Panc1 (cell line): ENCODE measurements around the gene SORCS1. TPM values are rescaled to one million over a fixed set of nuclear protein-coding genes. Genes with fewer than 3 reads are reported as not detected.

Source experiments
- ATAC-seq: fragments of 200-7000 bp; cut with Tn5 transposase; 2 replicates; pipeline ENCODE4 v1.9.1; 2020; ENCODE audit warnings: mild to moderate bottlenecking, moderate library complexity
- BruUV-seq: library from RNA; stranded (reverse); fragments of 400-500 nt; replicated peaks from 2 replicates; lab custom pipeline; 2021; lab: Mats Ljungman, UMichigan
- CTCF ChIA-PET: fragments of 300-600 bp; sonication (Branson Sonifier 250); formaldehyde crosslinking; loops from one replicate; lab custom pipeline; 2022; ENCODE audit warnings: antibody characterized with exemption; lab: Charles Lee
- POLR2A ChIA-PET: fragments of 300-600 bp; sonication (Branson Sonifier 250); formaldehyde crosslinking; loops from one replicate; lab custom pipeline; 2022; ENCODE audit warnings: antibody characterized with exemption; lab: Charles Lee
- DNase-seq: peaks from one replicate; pipeline ENCODE4 v3.0.0-alpha.2; 2010; ENCODE audit warnings: low read depth, low spot score
- H3K27ac ChIP-seq: 2 replicates; pipeline ENCODE4 v1.5.1; 2011; ENCODE audit warnings: mild to moderate bottlenecking, low read length, inconsistent platforms
- H3K27me3 ChIP-seq: fragments of 200-500 bp; sonication (Bioruptor generic); 2 replicates; pipeline ENCODE4 v1.6.0; 2014; ENCODE audit warnings: low read length, inconsistent platforms; ENCODE audit not compliant: control insufficient read depth, insufficient read depth
- H3K36me3 ChIP-seq: fragments of 200-500 bp; sonication (Bioruptor generic); 2 replicates; pipeline ENCODE4 v1.5.1; 2014; ENCODE audit warnings: inconsistent platforms, mild to moderate bottlenecking, low read length, moderate library complexity; ENCODE audit not compliant: control insufficient read depth, insufficient read depth
- H3K4me1 ChIP-seq: 2 replicates; pipeline ENCODE4 v1.5.1; 2011; ENCODE audit warnings: inconsistent platforms, mild to moderate bottlenecking, low read length, moderate library complexity; ENCODE audit not compliant: control insufficient read depth, insufficient read depth
- H3K4me3 ChIP-seq, 2 experiments: 2 replicates each; pipeline ENCODE4 v1.5.1; 2011 to 2012; ENCODE audit warnings: low read depth in 2 of 2, low read length in 2 of 2, mild to moderate bottlenecking in 2 of 2, inconsistent platforms in 1 of 2, moderate library complexity in 1 of 2
- H3K9me3 ChIP-seq: fragments of 200-500 bp; sonication (Bioruptor generic); 2 replicates; pipeline ENCODE4 v1.5.1; 2014; ENCODE audit warnings: low read depth, mild to moderate bottlenecking, inconsistent platforms, low read length, moderate library complexity; ENCODE audit not compliant: control insufficient read depth, insufficient read depth
- CTCF ChIP-seq: fragments of 450-650 bp; IDR thresholded peaks from 2 replicates; pipeline ENCODE4 v1.5.1; 2017; ENCODE audit warnings: mild to moderate bottlenecking
- POLR2AphosphoS5 ChIP-seq: IDR thresholded peaks from 2 replicates; pipeline ENCODE4 v1.6.1; 2012; ENCODE audit warnings: mild to moderate bottlenecking, low read depth, low read length, moderate library complexity
- REST ChIP-seq, 2 experiments: IDR thresholded peaks; 2 replicates each; pipeline ENCODE4 v1.6.1; 2011 to 2012; ENCODE audit warnings: low read depth in 2 of 2, control low read depth in 1 of 2, low read length in 1 of 2, mild to moderate bottlenecking in 1 of 2, moderate library complexity in 1 of 2; ENCODE audit not compliant: insufficient read depth in 1 of 2
- SIN3A ChIP-seq: IDR thresholded peaks from 2 replicates; pipeline ENCODE4 v1.6.1; 2012; ENCODE audit warnings: low read depth, mild to moderate bottlenecking, low read length, moderate library complexity, borderline replicate concordance; ENCODE audit not compliant: insufficient read depth
- TCF7L2 ChIP-seq: IDR thresholded peaks from 2 replicates; pipeline ENCODE4 v1.6.1; 2011; ENCODE audit warnings: mild to moderate bottlenecking, low read depth, low read length, inconsistent platforms
- in situ Hi-C: cut with HindIII; loops from 2 replicates; pipeline ENCODE4 v1.10.0; 2016; ENCODE audit warnings: low sequenced_read_pairs, low pct_unique_long_range_greater_than_20kb
- intact Hi-C: fragments of 100-400 bp; cut with micrococcal nuclease; formaldehyde crosslinking; loops from one replicate; pipeline ENCODE4 v1.10.0; 2022; ENCODE audit not compliant: unreplicated experiment
- total RNA-seq: library from RNA; stranded (reverse); gene quantifications from one replicate; pipeline ENCODE4 v1.2.1, GENCODE V29; 2021; ENCODE audit not compliant: unreplicated experiment

Gene SORCS1
- total RNA-seq, 1 experiment from 2014 or later: not detected

GRCh38 chr10:106872176-106872575 lies 292.3 kb downstream of the SORCS1 start:
- ATAC-seq (no peak), DNase-seq (no peak)
- Histone ChIP-seq H3K27ac (no peak overlapping the region), H3K4me1 (no peaks in the 10 kb centered on the region), H3K4me3 (no peak overlapping the region), H3K36me3 (no peaks in the 10 kb centered on the region), H3K9me3 (no peaks in the 10 kb centered on the region), H3K27me3 (no peaks in the 10 kb centered on the region)
- no peak for TF ChIP-seq POLR2AphosphoS5
- no peak for TF ChIP-seq SIN3A
- TF ChIP-seq TCF7L2: no peak
- no peak for TF ChIP-seq REST (IDR thresholded peaks at IDR 0.05; ENCODE audit: insufficient read depth in 1 of 2, low read depth in 2 of 2, low read length in 1 of 2)
- no peak for TF ChIP-seq CTCF
- ChIA-PET POLR2A (no interaction called here), CTCF (no interaction called here)
- intact Hi-C loops: no loop called here
- no TSS peak for BruUV-seq
- in situ Hi-C loops: no loop called here

- DNase-seq (no peak), ATAC-seq (no peak)
- no peaks in the 10 kb centered on the region for H3K27me3 ChIP-seq
- no peak for TF ChIP-seq SIN3A
- no peak for TF ChIP-seq REST (IDR thresholded peaks at IDR 0.05; ENCODE audit: insufficient read depth in 1 of 2, low read depth in 2 of 2, low read length in 1 of 2)
- no peak for TF ChIP-seq POLR2AphosphoS5
- no peak for TF ChIP-seq TCF7L2
- TF ChIP-seq CTCF: no peak
- no TSS peak for BruUV-seq
- H3K9me3 ChIP-seq: no peaks in the 10 kb centered on the region
- no peaks in the 10 kb centered on the region for H3K4me1 ChIP-seq
- POLR2A ChIA-PET: no interaction called here
- no peak overlapping the region for H3K4me3 ChIP-seq
- no peaks in the 10 kb centered on the region for H3K36me3 ChIP-seq
- no peak overlapping the region for H3K27ac ChIP-seq
- in situ Hi-C loops (no loop called here), intact Hi-C loops (no loop called here)
- CTCF ChIA-PET: no interaction called here
These were observed 298.2 kb downstream of the SORCS1 start for GRCh38 chr10:106866244-106866845.
